Left ventricle myocardium inferior (tissue), 1 donor: ENCODE data around the gene LDLRAD4. TPM values are rescaled to one million over a fixed set of nuclear protein-coding genes. Genes with fewer than 3 reads are reported as not detected.

Source experiments
- DNase-seq: peaks from one replicate; pipeline ENCODE4 v3.0.0-alpha.2; 2020
- H3K27ac ChIP-seq: fragments of 200-600 bp; replicated peaks from 2 replicates; pipeline ENCODE4 v1.8.0; 2021
- H3K27me3 ChIP-seq: fragments of 200-600 bp; 2 replicates; pipeline ENCODE4 v1.8.0; 2021; ENCODE audit warnings: low read depth
- H3K36me3 ChIP-seq: fragments of 200-600 bp; 2 replicates; pipeline ENCODE4 v1.8.0; 2021
- H3K4me1 ChIP-seq: fragments of 200-600 bp; 2 replicates; pipeline ENCODE4 v1.8.0; 2021
- H3K4me3 ChIP-seq: fragments of 200-600 bp; 2 replicates; pipeline ENCODE4 v1.8.0; 2021; ENCODE audit warnings: mild to moderate bottlenecking, moderate library complexity
- H3K9me3 ChIP-seq: fragments of 200-600 bp; replicated peaks from 2 replicates; pipeline ENCODE4 v1.8.0; 2021
- CTCF ChIP-seq: fragments of 200-600 bp; IDR thresholded peaks from 2 replicates; pipeline ENCODE4 v1.8.0; 2021; ENCODE audit warnings: antibody characterized with exemption, mild to moderate bottlenecking, borderline replicate concordance
- intact Hi-C: fragments of 100-400 bp; cut with micrococcal nuclease; formaldehyde crosslinking; loops from one replicate; pipeline ENCODE4 v1.11.0; 2022
- total RNA-seq: library from RNA; stranded (reverse); fragmentation: NEBNext Ultra II Directional; extraction: Animal tissue kit (Norgen Biotek cat#: 25700); gene quantifications from one replicate; pipeline ENCODE4 v1.2.1, GENCODE V29; 2021
- donor health status: DM: no; HTN: yes; CAD: no; lungs with severe emphysema.

The LDLRAD4 gene
- total RNA-seq, 1 donor from 2014 or later = 43.3 TPM

GRCh38 chr18:13627639-13628038 lies 409.1 kb downstream of the LDLRAD4 start:
- Histone ChIP-seq H3K4me3 (no peak overlapping the region), H3K9me3 (peaks cover 4% of the 10 kb centered on the region), H3K4me1 (peaks cover 21% of the 10 kb centered on the region), H3K36me3 (no peaks in the 10 kb centered on the region), H3K27me3 (no peaks in the 10 kb centered on the region), H3K27ac (no peak overlapping the region)
- TF ChIP-seq CTCF = no peak
- DNase-seq = no peak
- intact Hi-C loops = loop anchor here (5.0 kb wide), 1 partner anchor 410 kb away; the partner anchor contains the start of gene LDLRAD4

GRCh38 chr18:13628211-13628610 lies 409.7 kb downstream of the LDLRAD4 start:
- H3K4me1 ChIP-seq = peaks cover 21% of the 10 kb centered on the region
- H3K27me3 ChIP-seq = no peaks in the 10 kb centered on the region
- intact Hi-C loops = loop anchor here (5.0 kb wide), 1 partner anchor 411 kb away; the partner anchor contains the start of gene LDLRAD4
- DNase-seq = no peak
- H3K36me3 ChIP-seq = no peaks in the 10 kb centered on the region
- peaks cover 7% of the 10 kb centered on the region for H3K9me3 ChIP-seq
- H3K27ac ChIP-seq = no peak overlapping the region
- TF ChIP-seq CTCF = no peak
- no peak overlapping the region for H3K4me3 ChIP-seq

- Histone ChIP-seq H3K4me3 (no peak overlapping the region), H3K9me3 (peaks cover 7% of the 10 kb centered on the region), H3K27ac (peak overlapping the region; percentile 66), H3K4me1 (peaks cover 29% of the 10 kb centered on the region), H3K36me3 (no peaks in the 10 kb centered on the region), H3K27me3 (no peaks in the 10 kb centered on the region)
- DNase-seq = no peak
- intact Hi-C loops = loop anchor here (5.0 kb wide), 1 partner anchor 413 kb away; the partner anchor contains the start of gene LDLRAD4
- peak; percentile 87 for TF ChIP-seq CTCF
Measured at GRCh38 chr18:13629841-13630715, 411.5 kb downstream of the LDLRAD4 start.

- H3K27me3 ChIP-seq = no peaks in the 10 kb centered on the region
- no peak for TF ChIP-seq CTCF
- no peak overlapping the region for H3K4me3 ChIP-seq
- no peak overlapping the region for H3K27ac ChIP-seq
- H3K9me3 ChIP-seq = peaks cover 7% of the 10 kb centered on the region
- peaks cover 34% of the 10 kb centered on the region for H3K4me1 ChIP-seq
- DNase-seq = no peak
- no peaks in the 10 kb centered on the region for H3K36me3 ChIP-seq
- intact Hi-C loops = no loop called here
Measured at GRCh38 chr18:13630716-13631268, 412.2 kb downstream of the LDLRAD4 start.

- no peak for TF ChIP-seq CTCF
- no peak for DNase-seq
- H3K4me3 ChIP-seq = no peak overlapping the region
- H3K27ac ChIP-seq = no peak overlapping the region
- no peaks in the 10 kb centered on the region for H3K36me3 ChIP-seq
- intact Hi-C loops = no loop called here
- peaks cover 7% of the 10 kb centered on the region for H3K9me3 ChIP-seq
- H3K27me3 ChIP-seq = no peaks in the 10 kb centered on the region
- H3K4me1 ChIP-seq = peaks cover 32% of the 10 kb centered on the region
Measured at GRCh38 chr18:13633700-13634099, 415.1 kb downstream of the LDLRAD4 start.
